GM12878 (cell line): ENCODE data around the gene EXOC7. TPM values are rescaled to one million over a fixed set of nuclear protein-coding genes. Genes with fewer than 3 reads are reported as not detected.

Experiments used
- ATAC-seq: fragments of 200-7000 bp; cut with Tn5 transposase; 3 replicates; pipeline ENCODE4 v1.9.1; 2020; ENCODE audit warnings: mild to moderate bottlenecking, moderate library complexity
- BruUV-seq: library from RNA; stranded (reverse); fragments of 400-500 nt; replicated peaks from 2 replicates; lab custom pipeline; 2021; lab: Mats Ljungman, UMichigan
- CTCF ChIA-PET: fragments of 300-600 bp; sonication (Branson Sonifier 250); formaldehyde crosslinking; extraction: SDS; loops from one replicate; lab custom pipeline; 2021; ENCODE audit warnings: inconsistent platforms; lab: Yijun Ruan, JAX
- POLR2A ChIA-PET: fragments of 350-600 bp; formaldehyde crosslinking; extraction: SDS; loops from one replicate; lab custom pipeline; 2021; ENCODE audit warnings: inconsistent platforms; lab: Charles Lee
- RAD21 ChIA-PET: fragments of 300-600 bp; sonication (Branson Sonifier 250); formaldehyde crosslinking; loops from one replicate; lab custom pipeline; 2023; ENCODE audit warnings: antibody characterized with exemption; ENCODE audit not compliant: unreplicated experiment; lab: Charles Lee
- SMC1A ChIA-PET: fragments of 300-600 bp; sonication (Branson Sonifier 250); formaldehyde crosslinking; loops from one replicate; lab custom pipeline; 2023; ENCODE audit not compliant: unreplicated experiment, uncharacterized antibody; lab: Charles Lee
- DNase-seq: peaks from one replicate; pipeline ENCODE4 v3.0.0-alpha.2; 2011; ENCODE audit warnings: low read depth, low spot score
- FAIRE-seq: peaks from 3 replicates; lab custom pipeline; 2011; peaks lifted over from hg19 to GRCh38; lab: Jason Lieb, UNC
- H2AFZ ChIP-seq: 2 replicates; pipeline ENCODE4 v1.6.0; 2011; ENCODE audit warnings: low read depth, low read length, control low read depth; ENCODE audit not compliant: control insufficient read depth
- H3K27ac ChIP-seq: 2 replicates; pipeline ENCODE4 v1.5.1; 2011; ENCODE audit warnings: control low read depth; ENCODE audit not compliant: control insufficient read depth, insufficient read depth
- H3K27me3 ChIP-seq, 2 experiments: replicated peaks in 1 of 2; 2 replicates each; pipeline versions ENCODE4 v1.6.0 to v1.6.1; 2011; ENCODE audit warnings: low read length in 1 of 2; ENCODE audit not compliant: control insufficient read depth in 2 of 2, insufficient read depth in 2 of 2
- H3K36me3 ChIP-seq, 2 experiments: 2 replicates each; pipeline ENCODE4 v1.5.1; 2011; ENCODE audit warnings: low read length in 1 of 2; ENCODE audit not compliant: control insufficient read depth in 2 of 2, insufficient read depth in 2 of 2
- H3K4me1 ChIP-seq: 2 replicates; pipeline ENCODE4 v1.6.1; 2011; ENCODE audit warnings: mild to moderate bottlenecking, low read length, moderate library complexity, mixed read lengths; ENCODE audit not compliant: control insufficient read depth, insufficient read depth
- H3K4me2 ChIP-seq: 2 replicates; pipeline ENCODE4 v1.6.0; 2011; ENCODE audit warnings: control low read depth; ENCODE audit not compliant: control insufficient read depth, insufficient read depth
- H3K4me3 ChIP-seq: fragments of 200-600 bp; sonication (generic); 2 replicates; pipeline ENCODE4 v1.5.1; 2016
- H3K79me2 ChIP-seq: 2 replicates; pipeline ENCODE4 v1.6.0; 2011; ENCODE audit warnings: low read length; ENCODE audit not compliant: control insufficient read depth, insufficient read depth
- H3K9ac ChIP-seq: 2 replicates; pipeline ENCODE4 v1.8.0; 2011; ENCODE audit warnings: low read length, control low read depth, mixed read lengths; ENCODE audit not compliant: control insufficient read depth, insufficient read depth
- H3K9me3 ChIP-seq: replicated peaks from 3 replicates; pipeline ENCODE4 v1.5.1; 2011; ENCODE audit warnings: mild to moderate bottlenecking, low read length; ENCODE audit not compliant: control insufficient read depth, insufficient read depth
- H4K20me1 ChIP-seq: 2 replicates; pipeline ENCODE4 v1.6.0; 2011; ENCODE audit not compliant: control insufficient read depth, insufficient read depth
- CREB1 ChIP-seq: IDR thresholded peaks from 2 replicates; pipeline ENCODE4 v1.6.1; 2012; ENCODE audit warnings: low read depth, mild to moderate bottlenecking, inconsistent platforms
- FOXM1 ChIP-seq: IDR thresholded peaks from 2 replicates; pipeline ENCODE4 v1.6.1; 2012; ENCODE audit warnings: low read depth, mild to moderate bottlenecking, inconsistent platforms, low read length, moderate library complexity
- HSF1 ChIP-seq: fragments of 150-350 bp; IDR thresholded peaks from 2 replicates; pipeline ENCODE4 v1.6.1; 2014; ENCODE audit warnings: mild to moderate bottlenecking, low read depth, low read length
- MEF2B ChIP-seq: fragments of 450-650 bp; IDR thresholded peaks from 2 replicates; pipeline ENCODE4 v1.6.1; 2018; ENCODE audit warnings: mild to moderate bottlenecking, moderate library complexity; ENCODE audit not compliant: partially characterized antibody, poor library complexity, severe bottlenecking
- NFXL1 ChIP-seq: fragments of 450-650 bp; IDR thresholded peaks from 2 replicates; pipeline ENCODE4 v1.6.1; 2017; ENCODE audit warnings: antibody characterized with exemption, mild to moderate bottlenecking, borderline replicate concordance
- NRF1 ChIP-seq: conservative IDR thresholded peaks from 2 replicates; pipeline ENCODE4 v1.6.1; 2011; ENCODE audit warnings: mild to moderate bottlenecking, low read depth, low read length, improper control_type of control experiment
- RAD21 ChIP-seq: IDR thresholded peaks from 2 replicates; pipeline ENCODE4 v1.6.1; 2011; ENCODE audit warnings: mild to moderate bottlenecking, low read depth, low read length, moderate library complexity; ENCODE audit not compliant: insufficient read depth
- RBBP5 ChIP-seq: fragments of 200-600 bp; sonication (generic); conservative IDR thresholded peaks from 2 replicates; pipeline ENCODE4 v1.6.1; 2016
- RCOR1 ChIP-seq: conservative IDR thresholded peaks from 2 replicates; pipeline ENCODE4 v1.6.1; 2012; ENCODE audit warnings: low read depth, low read length, improper control_type of control experiment
- REST ChIP-seq: IDR thresholded peaks from 2 replicates; pipeline ENCODE4 v1.6.1; 2012; ENCODE audit warnings: mild to moderate bottlenecking, low read depth, low read length
- SPI1 ChIP-seq: IDR thresholded peaks from 2 replicates; pipeline ENCODE4 v1.6.1; 2011; ENCODE audit warnings: low read depth, mild to moderate bottlenecking, low read length, moderate library complexity, borderline replicate concordance; ENCODE audit not compliant: insufficient read depth
- SUPT20H ChIP-seq: IDR thresholded peaks from 2 replicates; pipeline ENCODE4 v1.6.1; 2011; ENCODE audit warnings: low read depth, mild to moderate bottlenecking, low read length, moderate library complexity, borderline replicate concordance; ENCODE audit not compliant: control insufficient read depth
- WGBS: methylation state at CpG from one replicate; pipeline ENCODE4 v1.1.6; 2016; ENCODE audit warnings: low lambda C conversion rate; ENCODE audit not compliant: insufficient replicate concordance, insufficient coverage; ENCODE audit errors: missing lambda C conversion rate; 5-methylcytosine and 5-hydroxymethylcytosine counted together
- in situ Hi-C: fragments of 300-500 bp; cut with MboI; formaldehyde crosslinking; loops from 9 replicates; pipeline ENCODE4 v1.14.3; 2018; ENCODE audit warnings: mixed read lengths
- intact Hi-C: fragments of 100-400 bp; cut with micrococcal nuclease; formaldehyde crosslinking; loops from one replicate; pipeline ENCODE4 v1.14.2; 2022; ENCODE audit not compliant: unreplicated experiment
- polyA plus RNA-seq, 11 experiments: library from polyadenylated mRNA; depleted of rRNA in 4 of 11; unstranded in 6 of 11; stranded (reverse) in 5 of 11; fragments of >200 nt; fragmentation: Nextera tagmentation in 4 of 11; fragmentation: Illumina TruSeq in 1 of 11; extraction: Ambion mirVana in 4 of 11; extraction: Trizol in 1 of 11; gene quantifications; 1 replicate in 1 of 11; 2 replicates in 10 of 11; pipeline versions ENCODE4 v1.2.1 to v1.2.3, GENCODE V29; 2011 to 2016; ENCODE audit warnings: inconsistent platforms in 2 of 11, missing spikeins in 2 of 11, low read depth in 1 of 11
- total RNA-seq, 4 experiments: library from RNA; depleted of rRNA in 3 of 4; stranded (reverse); fragments of >200 nt in 3 of 4; fragmentation: Illumina TruSeq in 1 of 4; extraction: Trizol in 1 of 4; gene quantifications; 2 replicates each; pipeline versions ENCODE4 v1.2.1 to v1.2.3, GENCODE V29; 2013 to 2021

EXOC7 gene
- total and polyA plus RNA-seq, 10 of the 15 experiments (the other 5 are each of a cell fraction or from before 2014, with no cell fraction given) = 18.8 to 71.3 (median 48.2) TPM

GRCh38 chr17:76083536-76084182 is 19.9 kb downstream of the EXOC7 start:
- RAD21 ChIA-PET = no interaction called here
- H3K36me3 ChIP-seq = peaks cover 10 to 13% of the 10 kb centered on the region in 2 experiments; a peak in 3 of 4 replicates
- no peak for DNase-seq
- no peak overlapping the region for H2AFZ ChIP-seq
- no peak for ATAC-seq
- H3K9me3 ChIP-seq = no peaks in the 10 kb centered on the region
- no peaks in the 10 kb centered on the region for H3K79me2 ChIP-seq
- H4K20me1 ChIP-seq = no peaks in the 10 kb centered on the region
- H3K27me3 ChIP-seq = no peaks in the 10 kb centered on the region; a peak in 1 of 4 replicates
- 91% methylated on average over 15 of the region's 15 CpGs for WGBS
- SMC1A ChIA-PET = interaction anchor here (1.0 kb wide), 1 partner anchor 540 kb away, joined by 3 read pairs; no protein-coding TSS in a partner anchor
- intact Hi-C loops = no loop called here
- no peak overlapping the region for H3K9ac ChIP-seq
- no peak for FAIRE-seq
- no peaks in the 10 kb centered on the region for H3K4me1 ChIP-seq
- no peak for TF ChIP-seq RCOR1
- no peak for TF ChIP-seq MEF2B
- no peak for TF ChIP-seq CREB1
- no peak for TF ChIP-seq NFXL1
- TF ChIP-seq RBBP5 = no peak
- TF ChIP-seq SUPT20H = no peak
- no peak for TF ChIP-seq HSF1
- TF ChIP-seq SPI1 = no peak
- TF ChIP-seq FOXM1 = no peak
- no peak for TF ChIP-seq NRF1
- TF ChIP-seq RAD21 = no peak
- no peak for TF ChIP-seq REST
- TF ChIP-seq, all 136 proteins: peak for 0
- Histone ChIP-seq H3K4me3 (no peak overlapping the region), H3K4me2 (no peak overlapping the region), H3K27ac (no peak overlapping the region)
- no TSS peak for BruUV-seq
- ChIA-PET POLR2A (no interaction called here), CTCF (no interaction called here)
- in situ Hi-C loops = no loop called here
